GM18951 (cell line): ENCODE measurements around the gene TAX1BP1.
"Not testable (repeated sequence)": the region's sequence is repeated elsewhere in the genome, so short reads cannot be mapped to it uniquely, and the experiment has no call there.

Experiments
- POLR2A ChIP-seq: IDR thresholded peaks from 4 replicates; pipeline ENCODE4 v1.6.1; 2011; ENCODE audit warnings: mild to moderate bottlenecking; ENCODE audit not compliant: insufficient read length, insufficient read depth; ENCODE audit errors: extremely low read depth
- in situ Hi-C: fragments of 300-500 bp; cut with MboI; formaldehyde crosslinking; loops from one replicate; pipeline ENCODE4 v1.12.0; 2022; ENCODE audit warnings: low sequenced_read_pairs, mixed read lengths, inconsistent platforms; ENCODE audit not compliant: unreplicated experiment

The TAX1BP1 gene

DNA sequence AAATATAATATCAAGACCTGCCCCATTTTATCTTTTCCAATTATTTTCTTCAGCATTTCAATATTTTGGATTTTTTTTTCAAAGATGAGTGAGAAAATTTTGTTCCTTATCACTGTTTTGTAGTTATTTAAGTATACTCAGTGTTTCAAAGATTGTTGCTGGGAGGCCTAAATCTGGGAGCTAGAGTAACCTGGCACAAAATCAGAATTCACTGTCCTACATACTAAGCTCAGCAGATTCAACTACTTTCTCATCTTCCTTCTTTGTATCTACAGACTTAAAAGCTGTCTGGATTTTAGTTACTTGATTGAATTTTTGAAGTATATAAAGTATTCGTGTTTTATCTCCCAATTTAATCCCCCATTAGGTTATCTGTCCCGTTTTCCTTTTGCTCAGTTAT lies 85.9 kb downstream of the TAX1BP1 start:
- in situ Hi-C loops, result no loop called here
- TF ChIP-seq POLR2A, result no peak

DNA sequence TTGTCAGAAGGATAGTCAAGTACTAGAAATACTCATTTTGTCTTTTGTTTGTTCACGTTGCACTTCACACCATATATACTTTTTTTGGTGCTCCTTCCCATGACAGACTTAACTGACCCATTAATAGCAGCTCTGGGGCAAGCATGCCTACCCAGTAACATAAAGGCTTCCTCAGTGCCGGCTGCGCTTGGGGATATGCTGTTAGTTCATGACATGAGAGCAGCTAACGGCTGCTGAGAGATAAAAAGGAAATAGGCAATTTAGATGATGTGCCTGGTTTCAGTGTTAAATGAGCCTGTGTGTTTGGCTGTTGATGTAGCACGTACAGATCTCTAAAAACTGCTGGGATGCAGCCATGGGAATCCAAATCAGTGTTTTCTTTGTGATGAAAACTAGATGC lies 86.4 kb downstream of the TAX1BP1 start:
- in situ Hi-C loops, result no loop called here
- no peak for TF ChIP-seq POLR2A

DNA sequence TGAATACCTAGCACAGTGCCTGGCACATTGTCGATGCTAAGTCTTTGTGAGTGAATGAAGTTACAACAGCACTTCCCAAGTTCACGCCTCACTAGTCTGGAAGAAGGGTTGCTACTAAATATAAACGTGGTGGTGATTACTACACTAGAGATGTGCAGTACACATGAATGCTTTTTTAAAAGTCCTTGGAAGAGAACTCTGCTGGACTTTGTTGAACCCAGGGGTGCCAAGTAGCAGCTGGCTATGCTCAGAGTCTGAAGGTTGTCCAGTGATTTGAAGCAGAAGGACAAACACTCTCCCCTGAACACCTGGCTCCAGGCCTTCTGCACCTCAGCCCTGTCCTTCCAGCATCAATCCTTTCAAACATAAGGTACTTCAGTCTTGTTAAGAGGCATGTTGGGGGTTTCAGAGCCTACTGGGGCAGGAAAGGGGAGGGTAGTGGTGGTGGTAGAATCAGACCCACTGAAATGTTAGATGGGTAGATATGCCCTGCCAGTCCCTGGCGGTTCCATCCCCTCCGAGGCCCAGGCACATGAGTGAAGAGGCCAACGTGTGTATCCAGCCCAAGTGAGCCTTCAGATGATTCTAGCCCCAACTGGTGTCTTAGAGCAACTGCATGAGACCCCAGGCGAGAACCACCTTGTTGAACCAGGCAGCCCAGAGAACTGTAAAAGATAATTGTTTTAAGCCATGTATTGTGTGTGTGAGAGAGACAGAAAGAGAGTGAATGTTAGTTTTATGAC lies 94.4 kb downstream of the TAX1BP1 start:
- in situ Hi-C loops, result no loop called here
- TF ChIP-seq POLR2A, result no peak

DNA sequence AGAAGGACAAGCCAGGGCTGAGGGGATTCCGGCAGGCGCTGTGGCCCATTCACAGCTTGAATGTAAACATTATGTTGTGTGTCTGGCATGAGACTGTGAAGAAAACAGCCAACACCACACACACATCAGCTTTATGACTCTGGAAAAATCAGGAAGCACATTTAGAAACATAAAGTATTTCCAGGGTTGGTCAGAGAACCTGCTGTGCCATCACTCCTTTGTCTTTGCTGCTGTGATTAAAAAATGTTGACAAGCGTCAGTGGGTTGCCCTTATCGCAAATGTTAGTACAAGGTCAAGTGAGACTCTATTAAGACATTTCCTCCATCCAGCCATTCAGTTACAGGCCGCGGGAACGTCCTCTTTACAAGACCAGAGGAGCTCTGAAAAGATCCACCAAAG lies 95.4 kb downstream of the TAX1BP1 start:
- no peak for TF ChIP-seq POLR2A
- in situ Hi-C loops, result no loop called here

DNA sequence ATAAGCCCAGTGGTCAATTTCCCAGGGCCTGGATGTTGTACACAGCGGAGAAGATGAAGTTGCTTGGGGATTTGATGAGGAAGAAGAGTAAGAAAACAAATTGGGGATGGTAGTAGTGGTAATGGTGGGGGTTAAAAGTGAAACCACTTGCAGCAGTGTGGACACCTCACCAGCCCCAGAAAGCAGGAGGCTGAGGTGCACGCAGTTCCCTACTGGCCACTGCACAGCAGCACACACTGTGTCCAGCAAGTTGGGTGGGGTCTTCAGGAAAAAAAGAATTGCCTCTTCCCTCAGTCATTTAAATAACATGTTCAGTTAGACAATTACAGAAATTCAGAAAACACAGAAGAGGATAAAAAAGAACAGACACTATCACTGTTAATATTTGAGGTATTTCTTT lies 96.6 kb downstream of the TAX1BP1 start:
- TF ChIP-seq POLR2A, result no peak
- in situ Hi-C loops, result no loop called here

DNA sequence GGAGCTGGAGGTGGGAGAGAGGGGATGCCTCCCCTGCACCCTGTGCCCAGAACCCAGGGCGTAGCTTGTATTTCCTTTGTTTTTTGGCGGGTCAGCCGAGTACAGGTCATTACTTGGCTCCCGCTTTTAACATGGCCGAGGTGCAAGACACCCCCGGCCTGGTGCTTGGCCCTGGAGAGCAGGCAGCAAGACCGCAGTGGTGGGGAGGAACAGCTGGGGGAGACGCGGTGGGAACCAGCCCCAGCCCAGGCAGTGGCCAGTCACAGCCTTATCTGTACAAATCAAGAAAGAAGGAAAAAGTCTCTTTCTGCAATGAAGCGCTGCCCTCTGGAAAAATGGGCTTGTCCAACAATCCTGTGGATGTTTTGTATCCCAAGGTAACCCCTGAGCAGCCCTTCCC lies 99.1 kb downstream of the TAX1BP1 start:
- TF ChIP-seq POLR2A, result no peak
- in situ Hi-C loops, result no loop called here

DNA sequence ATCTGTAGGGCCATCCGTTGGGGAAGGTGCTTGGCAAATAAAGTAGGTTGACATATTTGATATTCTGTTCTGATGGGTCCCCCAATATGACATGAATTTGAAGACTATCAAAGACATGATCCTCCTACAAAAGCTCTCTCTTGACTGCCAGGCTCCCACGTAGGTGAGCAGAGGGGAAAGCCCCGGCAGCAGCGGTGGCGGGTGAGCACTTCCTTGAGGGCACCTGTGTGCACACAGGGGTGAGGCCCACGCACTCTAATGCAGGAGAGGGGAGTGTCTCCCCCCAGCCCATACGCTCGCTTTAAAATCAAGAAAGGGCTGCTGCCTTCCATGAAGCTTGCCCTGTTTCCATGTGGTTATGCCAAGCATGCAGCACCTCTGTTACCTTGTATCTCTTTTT lies 100.4 kb downstream of the TAX1BP1 start:
- in situ Hi-C loops, result no loop called here

DNA sequence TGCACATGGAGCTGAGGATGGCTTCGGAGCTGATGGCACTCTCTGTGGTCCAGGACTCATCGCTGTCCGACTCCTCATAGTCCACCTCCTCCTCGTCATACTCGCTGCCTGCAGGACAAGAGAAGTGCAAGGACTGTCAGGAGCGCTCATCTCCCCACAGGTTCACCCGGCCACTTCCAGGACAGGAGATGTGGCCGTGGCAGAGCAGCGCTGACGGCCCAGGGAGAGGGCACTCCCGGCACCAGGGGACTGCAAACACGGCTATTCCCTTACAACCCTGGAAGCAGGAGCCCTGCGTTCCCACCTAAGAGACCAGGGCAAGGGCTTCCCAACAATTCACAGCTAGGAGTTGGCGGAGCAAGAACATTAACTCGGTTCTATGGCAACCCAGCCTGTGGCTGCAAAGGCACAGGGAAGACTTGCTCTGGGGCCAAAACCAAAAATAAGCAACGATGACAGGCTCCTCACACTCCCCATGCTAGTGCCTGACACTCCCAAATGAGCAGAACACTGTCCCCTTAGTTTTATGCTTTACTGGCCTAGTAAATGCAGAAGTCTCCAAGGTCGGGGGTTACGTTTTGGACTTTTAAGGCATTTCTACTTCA lies 100.9 kb downstream of the TAX1BP1 start:
- in situ Hi-C loops, result no loop called here
- no peak for TF ChIP-seq POLR2A

More for the DNA sequence above, 100.4 kb downstream of the TAX1BP1 start:
- no peak for TF ChIP-seq POLR2A

DNA sequence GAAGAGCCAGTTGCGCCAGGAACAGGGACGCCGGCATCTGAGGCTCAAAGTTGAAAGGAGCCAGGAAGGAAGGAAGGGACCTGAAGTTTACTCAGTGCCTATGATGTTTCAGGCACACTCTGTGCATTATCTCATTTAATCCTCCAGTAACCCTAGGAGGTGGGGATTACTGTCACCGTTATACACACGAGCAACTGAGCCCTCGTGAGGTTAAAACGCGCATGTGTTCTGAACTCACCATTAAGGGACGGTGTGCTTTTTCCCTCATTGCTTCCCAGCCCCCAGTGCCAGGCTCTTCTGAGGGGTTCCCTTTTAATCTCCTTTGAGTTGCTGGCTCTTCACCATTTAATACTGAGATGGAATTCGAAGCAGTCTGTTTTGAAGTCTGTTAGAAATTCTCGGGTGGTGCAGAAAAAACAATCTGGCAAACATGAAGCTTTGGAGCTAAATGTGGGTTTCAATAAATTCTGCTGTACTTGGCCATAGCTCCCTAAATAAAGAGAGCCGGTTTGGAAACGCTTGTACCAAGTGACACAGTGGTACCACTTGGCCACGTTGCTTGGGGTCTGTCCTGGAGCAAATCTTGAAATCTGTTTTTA lies 102.2 kb downstream of the TAX1BP1 start:
- TF ChIP-seq POLR2A, result no peak
- in situ Hi-C loops, result no loop called here

DNA sequence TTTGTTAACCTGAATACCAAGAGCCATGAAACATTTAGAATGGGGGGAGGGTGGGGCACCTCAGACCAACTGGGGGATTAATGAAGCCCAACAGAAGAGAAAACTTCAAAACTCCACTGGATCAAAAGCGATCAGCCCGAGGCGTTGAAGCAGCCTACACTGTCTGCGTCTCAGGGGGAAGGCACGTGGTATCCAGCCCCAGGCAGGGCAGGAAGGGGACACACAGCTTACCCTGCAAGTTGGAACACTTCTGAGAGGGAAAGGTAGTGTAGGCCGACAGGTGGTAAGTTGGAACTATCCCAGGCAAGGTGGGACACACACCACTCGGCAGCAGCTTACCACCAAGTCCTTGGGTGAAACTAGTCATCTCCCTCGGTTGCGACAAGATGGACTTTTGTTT lies 102.9 kb downstream of the TAX1BP1 start:
- TF ChIP-seq POLR2A, result no peak
- in situ Hi-C loops, result no loop called here

DNA sequence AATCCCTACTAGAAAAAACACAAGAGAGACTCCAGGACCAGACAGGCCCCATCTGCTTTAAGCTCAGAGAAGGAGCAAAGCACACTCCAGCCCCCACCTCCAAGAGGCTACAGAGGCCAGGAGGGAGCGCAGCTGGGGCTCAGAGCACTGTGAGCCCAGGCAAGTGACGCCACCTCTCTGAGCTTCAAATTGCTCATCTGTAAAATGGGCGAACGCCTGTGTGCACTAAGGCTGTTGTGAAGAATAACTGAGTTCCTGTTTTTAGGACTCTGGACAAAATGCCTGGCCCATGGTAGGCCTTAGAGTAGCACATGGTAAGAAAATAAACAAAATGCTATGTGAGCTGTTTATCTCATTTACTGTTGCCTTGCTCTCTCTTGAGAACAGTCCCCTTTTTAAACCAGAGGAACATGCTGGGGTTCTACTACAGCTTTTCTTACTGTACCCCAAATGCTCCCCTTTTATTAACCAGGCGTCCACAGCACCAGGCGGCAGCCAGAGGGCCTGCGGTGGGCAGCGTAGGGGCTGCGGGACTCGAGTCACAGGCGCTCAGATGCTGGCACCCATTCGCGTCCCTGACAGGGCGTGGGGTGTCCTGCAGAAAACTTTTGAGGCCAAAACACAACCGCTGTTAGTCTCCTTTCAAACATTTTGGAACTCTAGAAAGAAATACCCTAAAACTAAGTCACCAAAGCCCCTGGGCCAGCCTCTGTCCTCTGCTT lies 103.8 kb downstream of the TAX1BP1 start:
- in situ Hi-C loops, result no loop called here
- TF ChIP-seq POLR2A, result no peak

DNA sequence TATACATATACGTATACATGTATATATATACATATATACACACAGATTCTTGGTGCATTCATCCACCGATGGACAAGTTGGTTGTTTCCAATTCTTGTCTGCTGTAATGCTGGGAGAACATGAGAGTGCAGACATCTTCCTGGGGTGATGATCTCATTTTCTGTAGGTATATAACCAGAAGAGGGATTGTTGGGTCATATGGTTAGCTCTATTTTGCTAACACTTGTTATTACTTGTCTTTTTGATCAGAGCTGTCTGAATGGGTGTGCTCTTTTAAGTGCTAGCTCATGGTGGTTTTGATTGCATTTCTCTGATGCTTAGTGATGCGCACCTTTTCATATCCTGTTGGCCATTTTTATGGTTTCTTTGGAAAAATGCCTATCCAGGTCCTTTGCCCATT lies 106.4 kb downstream of the TAX1BP1 start:
- in situ Hi-C loops, result no loop called here
- no peak for TF ChIP-seq POLR2A

DNA sequence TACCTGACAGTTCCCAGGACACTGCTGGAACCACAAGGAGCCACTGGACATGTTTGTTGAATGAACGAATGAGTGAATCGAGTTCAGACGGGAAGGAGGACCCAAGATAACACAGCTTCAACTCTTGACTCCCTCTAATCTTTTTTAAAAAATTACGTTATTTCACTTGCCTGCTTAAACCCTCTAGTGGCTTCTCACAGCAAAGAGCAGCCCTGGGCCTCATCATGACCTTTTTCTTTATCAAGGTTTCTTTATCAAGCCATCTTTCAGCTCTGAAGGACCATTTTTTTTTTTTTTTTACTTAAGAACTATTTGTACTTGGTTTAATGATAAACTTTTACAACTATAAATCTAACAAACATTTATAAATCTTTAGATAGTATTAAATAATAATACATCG lies 110.6 kb downstream of the TAX1BP1 start:
- in situ Hi-C loops, result no loop called here
- TF ChIP-seq POLR2A, result no peak

DNA sequence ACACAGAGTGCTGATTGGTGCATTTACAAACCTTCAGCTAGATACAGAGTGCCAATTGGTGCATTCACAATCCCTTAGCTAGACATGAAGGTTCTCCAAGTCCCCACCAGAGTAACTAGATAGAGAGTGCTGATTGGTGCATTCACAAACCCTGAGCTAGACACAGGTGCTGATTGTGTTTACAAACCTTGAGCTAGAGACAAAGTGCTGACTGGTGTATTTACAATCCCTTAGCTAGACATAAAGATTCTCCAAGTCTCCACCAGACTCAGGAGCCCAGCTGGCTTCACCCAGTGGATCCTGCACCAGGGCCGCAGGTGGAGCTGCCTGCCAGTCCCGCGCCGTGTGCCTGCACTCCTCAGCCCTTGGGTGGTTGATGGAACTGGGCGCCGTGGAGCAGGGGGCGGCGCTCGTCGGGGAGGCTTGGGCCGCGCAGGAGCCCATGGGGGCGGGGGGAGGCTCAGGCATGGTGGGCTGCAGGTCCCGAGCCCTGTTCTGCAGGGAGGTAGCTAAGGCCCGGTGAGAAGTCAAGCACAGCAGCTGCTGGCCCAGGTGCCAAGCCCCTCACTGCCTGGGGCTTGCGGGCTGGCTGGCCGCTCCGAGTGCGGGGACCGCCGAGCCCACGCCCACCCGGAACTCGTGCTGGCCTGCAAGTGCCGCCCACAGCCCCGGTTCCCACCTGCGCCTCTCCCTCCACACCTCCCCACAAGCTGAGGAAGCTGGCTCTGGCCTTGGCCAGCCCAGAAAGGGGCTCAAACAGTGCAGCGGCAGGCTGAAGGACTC lies 116.9 kb downstream of the TAX1BP1 start:
- in situ Hi-C loops, result not testable (repeated sequence)
